Thoracic aorta (tissue), 2 donors: Measurements from ENCODE around the gene RAB40C. TPM values are rescaled to one million over a fixed set of nuclear protein-coding genes. Genes with fewer than 3 reads are reported as not detected.

Experiments
- ATAC-seq: fragments of 150-250 bp; one replicate; pipeline ENCODE4 v1.8.0; 2017; ENCODE audit warnings: low read depth; ENCODE audit not compliant: insufficient number of reproducible peaks, low FRiP score
- DNase-seq: peaks from one replicate; pipeline ENCODE4 v3.0.0-alpha.2; 2020; ENCODE audit warnings: low spot score
- H3K27ac ChIP-seq, 2 donors: fragments of 200-600 bp; sonication (generic); 1 replicate in 1 of 2; 2 replicates in 1 of 2; pipeline ENCODE4 v1.5.1; 2016; ENCODE audit warnings: mild to moderate bottlenecking in 2 of 2, moderate library complexity in 2 of 2
- H3K27me3 ChIP-seq: fragments of 200-600 bp; sonication (generic); replicated peaks from 2 replicates; pipeline ENCODE4 v1.6.0; 2016; ENCODE audit warnings: mild to moderate bottlenecking; ENCODE audit not compliant: insufficient read depth
- H3K36me3 ChIP-seq: fragments of 200-600 bp; sonication (generic); one replicate; pipeline ENCODE4 v1.5.1; 2016
- H3K4me1 ChIP-seq, 2 donors: fragments of 200-600 bp; sonication (generic); 1 replicate in 1 of 2; 2 replicates in 1 of 2; pipeline versions ENCODE4 v1.5.1 to v1.6.0; 2016; ENCODE audit warnings: low read depth in 2 of 2, mild to moderate bottlenecking in 1 of 2; ENCODE audit not compliant: control insufficient read depth in 1 of 2
- H3K4me3 ChIP-seq: fragments of 200-600 bp; sonication (generic); 2 replicates; pipeline ENCODE4 v1.5.1; 2016; ENCODE audit warnings: mild to moderate bottlenecking
- H3K9me3 ChIP-seq: fragments of 200-600 bp; sonication (generic); 2 replicates; pipeline ENCODE4 v1.5.1; 2016
- total RNA-seq, 2 donors: library from RNA; depleted of rRNA; stranded (reverse); fragments of >200 nt; gene quantifications; one replicate each; pipeline versions ENCODE4 v1.1.0 to v1.2.3, GENCODE V29; 2016
- TF ChIP-seq, protein P1 (sequence below): fragments of 200-600 bp; sonication (generic); IDR thresholded peaks from one replicate; pipeline ENCODE4 v1.5.1; 2019; ENCODE audit warnings: antibody characterized with exemption

RAB40C gene
- total RNA-seq, 2 donors from 2014 or later = 19.0 to 25.9 TPM

GRCh38 chr16:652454-653305, 62.8 kb downstream of the RAB40C start:
- Histone ChIP-seq H3K4me3 (no peak overlapping the region), H3K9me3 (no peaks in the 10 kb centered on the region), H3K27ac (no peak overlapping the region), H3K4me1 (peaks cover 15 to 20% of the 10 kb centered on the region in 2 donors), H3K36me3 (peaks cover 4% of the 10 kb centered on the region), H3K27me3 (no peaks in the 10 kb centered on the region)
- DNase-seq (no peak), ATAC-seq (no peak)
- TF ChIP-seq, protein P1, sequence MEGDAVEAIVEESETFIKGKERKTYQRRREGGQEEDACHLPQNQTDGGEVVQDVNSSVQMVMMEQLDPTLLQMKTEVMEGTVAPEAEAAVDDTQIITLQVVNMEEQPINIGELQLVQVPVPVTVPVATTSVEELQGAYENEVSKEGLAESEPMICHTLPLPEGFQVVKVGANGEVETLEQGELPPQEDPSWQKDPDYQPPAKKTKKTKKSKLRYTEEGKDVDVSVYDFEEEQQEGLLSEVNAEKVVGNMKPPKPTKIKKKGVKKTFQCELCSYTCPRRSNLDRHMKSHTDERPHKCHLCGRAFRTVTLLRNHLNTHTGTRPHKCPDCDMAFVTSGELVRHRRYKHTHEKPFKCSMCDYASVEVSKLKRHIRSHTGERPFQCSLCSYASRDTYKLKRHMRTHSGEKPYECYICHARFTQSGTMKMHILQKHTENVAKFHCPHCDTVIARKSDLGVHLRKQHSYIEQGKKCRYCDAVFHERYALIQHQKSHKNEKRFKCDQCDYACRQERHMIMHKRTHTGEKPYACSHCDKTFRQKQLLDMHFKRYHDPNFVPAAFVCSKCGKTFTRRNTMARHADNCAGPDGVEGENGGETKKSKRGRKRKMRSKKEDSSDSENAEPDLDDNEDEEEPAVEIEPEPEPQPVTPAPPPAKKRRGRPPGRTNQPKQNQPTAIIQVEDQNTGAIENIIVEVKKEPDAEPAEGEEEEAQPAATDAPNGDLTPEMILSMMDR = no peak

DNA sequence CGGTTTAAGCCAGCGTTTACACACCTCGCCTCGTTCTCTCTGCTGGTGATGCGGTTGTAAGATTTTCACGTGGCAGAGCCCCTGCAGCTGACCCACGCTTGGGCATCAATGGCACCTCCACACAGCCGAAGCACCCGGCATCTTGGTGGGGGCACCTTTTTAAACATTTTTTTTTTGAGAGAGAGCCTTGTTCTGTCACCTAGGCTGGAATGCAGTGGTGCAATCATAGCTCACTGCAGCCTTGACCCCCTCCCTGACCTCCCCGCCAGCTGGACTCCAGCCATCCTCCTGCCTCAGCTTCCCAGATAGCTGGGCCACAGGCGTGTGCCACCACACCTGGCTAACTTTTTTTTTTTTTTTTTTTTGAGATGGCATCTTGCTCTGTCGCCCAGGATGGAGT, 64.2 kb downstream of the RAB40C start:
- Histone ChIP-seq H3K27me3 (no peaks in the 10 kb centered on the region), H3K4me1 (peaks cover 7 to 11% of the 10 kb centered on the region in 2 donors), H3K9me3 (no peaks in the 10 kb centered on the region), H3K27ac (no peak overlapping the region), H3K36me3 (peaks cover 4% of the 10 kb centered on the region), H3K4me3 (no peak overlapping the region)
- TF ChIP-seq, protein P1 = no peak
- DNase-seq (no peak), ATAC-seq (no peak)

DNA sequence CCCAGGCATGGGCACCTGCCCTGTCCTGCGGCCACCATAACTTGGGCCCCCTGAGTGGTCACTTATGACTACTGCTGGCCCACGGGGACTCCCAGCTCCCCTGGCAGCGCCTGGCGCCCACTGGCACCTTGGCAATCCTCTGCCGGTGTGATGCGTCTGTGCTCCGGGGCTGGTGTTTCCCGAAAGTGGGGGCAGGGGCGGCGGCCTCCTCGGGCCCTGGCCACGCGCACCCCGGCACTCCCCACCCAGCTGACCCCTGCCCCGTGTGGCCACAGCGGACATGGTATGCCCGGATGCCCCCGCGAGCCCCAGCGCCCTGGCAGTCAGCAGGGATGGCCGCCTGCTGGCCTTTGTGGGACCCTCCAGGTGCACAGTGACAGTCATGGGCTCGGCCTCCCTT, 67.6 kb downstream of the RAB40C start:
- Histone ChIP-seq H3K36me3 (peaks cover 4% of the 10 kb centered on the region), H3K27me3 (no peaks in the 10 kb centered on the region), H3K4me3 (no peak overlapping the region), H3K27ac (no peak overlapping the region), H3K9me3 (no peaks in the 10 kb centered on the region), H3K4me1 (no peaks in the 10 kb centered on the region)
- DNase-seq = no peak
- no peak for ATAC-seq
- TF ChIP-seq, protein P1 = no peak

DNA sequence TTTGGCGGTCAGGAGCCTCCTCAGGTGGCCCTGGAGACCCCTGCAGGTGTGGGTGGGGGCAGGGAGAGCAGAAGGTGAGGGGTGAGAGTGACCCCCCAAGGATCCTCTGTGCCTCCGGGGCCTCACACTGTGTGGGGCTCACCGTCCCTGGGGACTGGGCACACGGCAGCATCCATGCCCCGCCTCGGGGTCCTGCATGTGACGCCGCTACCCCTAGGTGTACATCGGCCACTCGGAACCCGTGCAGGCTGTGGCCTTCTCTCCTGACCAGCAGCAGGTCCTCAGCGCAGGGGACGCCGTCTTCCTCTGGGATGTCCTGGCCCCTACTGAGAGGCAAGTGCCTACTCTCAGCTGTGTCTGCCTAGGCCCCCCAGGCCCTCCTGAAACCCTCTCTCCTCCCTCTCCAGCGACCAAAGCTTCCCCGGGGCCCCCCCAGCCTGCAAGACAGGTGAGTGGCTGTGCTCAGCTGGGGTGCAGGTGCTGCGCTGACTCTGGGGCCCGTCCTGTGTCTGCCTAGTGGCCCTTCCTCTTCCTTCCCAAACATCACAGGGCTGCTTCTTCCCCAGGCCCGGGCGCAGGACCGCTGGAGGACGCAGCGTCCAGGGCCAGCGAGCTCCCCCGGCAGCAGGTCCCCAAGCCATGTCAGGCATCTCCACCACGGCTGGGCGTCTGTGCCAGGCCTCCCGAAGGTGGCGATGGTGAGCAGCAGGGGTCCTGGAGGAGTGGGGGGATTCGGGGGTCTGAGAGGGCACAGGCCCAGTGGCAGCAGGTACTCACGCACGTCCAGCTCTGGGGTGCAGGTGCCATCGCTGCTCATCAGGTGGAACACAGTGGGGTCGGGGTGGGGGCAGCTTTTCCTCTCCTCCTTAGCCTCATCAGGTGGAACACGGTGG, 69.1 kb downstream of the RAB40C start:
- Histone ChIP-seq H3K27ac (no peak overlapping the region), H3K4me1 (no peaks in the 10 kb centered on the region), H3K4me3 (no peak overlapping the region), H3K9me3 (no peaks in the 10 kb centered on the region), H3K36me3 (peaks cover 4% of the 10 kb centered on the region), H3K27me3 (no peaks in the 10 kb centered on the region)
- ATAC-seq (no peak), DNase-seq (no peak)
- TF ChIP-seq, protein P1 = no peak

GRCh38 chr16:659618-660017, 69.8 kb downstream of the RAB40C start:
- H3K27me3 ChIP-seq = no peaks in the 10 kb centered on the region
- H3K36me3 ChIP-seq = peaks cover 4% of the 10 kb centered on the region
- H3K27ac ChIP-seq = no peak overlapping the region
- H3K9me3 ChIP-seq = no peaks in the 10 kb centered on the region
- no peaks in the 10 kb centered on the region for H3K4me1 ChIP-seq
- DNase-seq (no peak), ATAC-seq (no peak)
- H3K4me3 ChIP-seq = no peak overlapping the region
- TF ChIP-seq, protein P1 = no peak
